Stimulated activated CD4-positive, alpha-beta T cell treated with anti-CD3 and anti-CD28 coated beads, Interleukin-2, amount 100 ng/mL, for 24 hours (primary cell): ENCODE measurements around the gene TXLNB.
"Not testable (repeated sequence)": the region's sequence is repeated elsewhere in the genome, so short reads cannot be mapped to it uniquely, and the experiment has no call there.

ENCODE experiments used
- DNase-seq, 2 donors: peaks; one replicate each; pipeline ENCODE4 v3.0.0-alpha.2; 2020

TXLNB gene

DNA sequence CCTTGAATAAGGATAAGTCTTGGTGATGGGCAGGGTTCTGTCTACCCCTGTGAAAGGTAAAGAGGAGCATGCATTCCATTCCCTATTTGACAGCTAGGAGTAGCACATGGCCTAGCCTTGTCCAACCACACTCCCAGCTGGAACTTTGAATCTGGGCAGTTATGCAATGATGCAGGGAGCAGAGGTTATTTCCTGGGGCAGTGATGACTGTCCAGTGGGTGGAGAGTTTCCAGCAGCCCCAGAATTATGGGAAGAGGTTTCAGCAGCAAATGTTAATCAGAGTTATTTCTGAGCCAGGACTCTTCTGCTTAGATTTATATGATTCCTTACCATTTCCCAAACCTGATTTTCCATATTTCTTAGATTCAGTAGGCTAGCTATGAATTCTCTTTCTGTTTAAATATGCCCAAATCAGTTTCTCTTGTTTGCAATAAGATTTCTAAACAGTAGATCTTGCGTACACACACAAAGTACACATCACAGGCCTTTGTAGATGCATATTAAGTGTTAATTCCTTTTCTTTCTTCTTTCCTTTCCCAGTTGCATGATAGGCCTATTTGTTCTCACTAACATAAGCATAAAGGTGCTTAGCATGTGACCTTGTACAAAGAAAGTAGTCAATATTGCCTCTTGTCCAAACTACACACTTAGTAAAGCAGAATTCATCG lies 17.3 kb upstream of the TXLNB start:
- no peak for DNase-seq

DNA sequence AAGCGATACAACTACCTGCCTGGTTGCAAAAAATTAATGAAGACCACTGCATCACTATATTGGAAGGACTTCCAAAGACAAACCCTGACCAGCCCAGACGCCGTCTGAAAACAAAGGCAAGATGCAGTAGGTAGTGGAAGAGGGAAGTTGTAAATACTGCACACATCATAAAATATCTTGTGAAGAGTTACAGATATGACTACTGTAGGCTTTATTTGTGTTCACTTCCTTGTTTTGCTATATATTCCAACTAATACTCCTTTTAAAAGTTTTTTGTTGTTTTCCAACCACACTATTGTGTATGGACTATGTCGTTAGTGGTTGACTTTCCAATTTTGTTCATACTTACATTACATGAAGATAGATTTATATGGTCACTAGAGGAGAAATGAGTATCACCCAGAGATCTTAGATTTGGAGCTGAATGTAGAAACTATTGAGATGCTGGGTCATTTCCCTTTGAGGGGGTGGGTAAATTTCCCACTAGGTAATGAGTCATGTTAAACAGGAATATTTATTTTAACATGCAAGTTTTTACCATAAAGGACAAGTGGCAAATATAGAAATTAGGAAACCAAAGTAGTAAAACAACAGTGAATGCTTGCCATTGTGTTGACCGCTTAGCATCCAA lies 16.6 kb upstream of the TXLNB start:
- no peak for DNase-seq

DNA sequence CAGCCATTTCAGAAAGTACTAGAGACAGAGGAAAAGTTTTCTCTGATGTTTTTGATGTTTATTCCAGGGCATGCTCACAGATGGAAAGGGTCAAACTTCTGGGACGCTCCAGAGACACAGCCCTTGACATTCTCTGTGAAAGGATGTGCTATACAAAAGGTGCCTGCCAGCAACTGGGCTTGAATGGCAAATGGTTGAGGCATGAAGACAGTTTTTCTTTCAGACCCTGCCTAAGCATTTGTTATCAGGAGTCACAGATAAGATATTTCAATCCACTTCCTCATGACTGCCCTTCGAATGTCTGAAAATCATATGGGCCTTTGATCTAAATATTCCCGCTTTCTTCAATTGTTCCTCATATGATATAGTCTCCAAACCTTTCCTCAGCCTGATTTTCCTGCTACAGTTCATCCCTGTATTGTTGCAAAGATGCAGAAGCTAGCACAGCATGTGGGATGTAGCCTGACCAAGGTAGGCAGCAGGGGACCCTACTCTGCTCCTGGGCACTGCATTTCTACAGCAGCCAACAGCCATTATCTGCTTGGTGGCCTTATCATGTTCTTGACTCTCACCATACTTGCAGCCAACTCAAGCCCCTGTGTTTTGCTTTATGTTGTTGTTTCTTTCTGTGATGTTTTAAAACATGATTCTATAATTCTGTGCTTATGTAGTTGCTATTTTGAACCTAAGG lies 14.6 kb upstream of the TXLNB start:
- no peak for DNase-seq

DNA sequence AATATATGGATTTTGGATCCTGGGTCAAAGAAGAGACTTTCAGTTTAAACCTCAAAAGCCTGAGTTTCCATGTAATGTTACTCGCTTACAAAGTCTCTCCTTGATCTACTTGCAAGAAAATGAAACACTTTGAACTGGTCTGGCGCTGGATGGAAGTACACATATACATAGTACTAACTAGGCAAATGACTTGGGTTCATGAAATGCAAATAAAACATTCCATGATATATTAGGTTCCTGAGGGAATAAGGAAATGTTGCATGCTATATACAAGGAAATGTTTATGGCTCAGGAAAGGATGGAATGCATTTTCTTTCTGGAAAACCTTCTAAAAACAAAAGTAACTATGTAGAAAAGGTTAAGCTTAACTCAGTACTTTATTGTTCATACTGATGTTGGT lies 11.4 kb upstream of the TXLNB start:
- DNase-seq = no peak

DNA sequence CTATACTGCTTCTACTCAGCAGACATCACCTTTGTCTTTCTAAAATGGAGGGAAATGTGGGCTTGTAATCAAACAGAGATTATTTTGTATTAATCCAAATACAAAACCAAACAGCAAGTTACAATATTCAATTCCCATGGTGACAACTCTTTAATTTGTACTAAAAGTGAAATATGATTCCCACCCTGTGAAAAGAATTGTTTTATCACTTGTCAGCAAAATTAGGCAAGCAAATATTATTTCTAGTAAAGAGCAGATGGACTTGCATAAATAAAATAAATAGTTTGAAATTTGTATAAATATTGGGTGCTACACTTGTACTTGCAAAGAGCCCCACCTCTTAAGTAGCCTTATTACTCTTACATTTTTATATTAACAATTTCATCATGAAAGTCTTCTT lies 6.1 kb upstream of the TXLNB start:
- DNase-seq = no peak

DNA sequence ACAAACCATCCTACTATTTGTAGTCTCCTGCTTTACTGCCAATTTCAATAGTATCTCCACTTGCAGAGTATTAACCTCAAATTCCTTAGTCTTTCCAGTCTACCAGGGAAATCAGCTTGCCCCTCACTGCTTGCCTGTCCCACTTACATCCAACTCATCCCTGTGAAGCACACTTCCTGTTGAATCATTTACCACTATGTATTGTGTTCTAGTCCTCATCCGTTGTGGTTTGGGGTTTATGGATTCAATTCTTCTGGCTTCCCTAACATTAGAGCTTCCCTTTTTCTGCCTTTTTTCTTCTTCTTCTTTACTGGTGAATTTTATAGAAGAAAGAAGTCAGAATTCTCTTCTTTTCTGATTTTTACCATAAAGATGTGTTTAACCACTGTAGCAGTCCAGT lies 5.1 kb upstream of the TXLNB start:
- no peak for DNase-seq

DNA sequence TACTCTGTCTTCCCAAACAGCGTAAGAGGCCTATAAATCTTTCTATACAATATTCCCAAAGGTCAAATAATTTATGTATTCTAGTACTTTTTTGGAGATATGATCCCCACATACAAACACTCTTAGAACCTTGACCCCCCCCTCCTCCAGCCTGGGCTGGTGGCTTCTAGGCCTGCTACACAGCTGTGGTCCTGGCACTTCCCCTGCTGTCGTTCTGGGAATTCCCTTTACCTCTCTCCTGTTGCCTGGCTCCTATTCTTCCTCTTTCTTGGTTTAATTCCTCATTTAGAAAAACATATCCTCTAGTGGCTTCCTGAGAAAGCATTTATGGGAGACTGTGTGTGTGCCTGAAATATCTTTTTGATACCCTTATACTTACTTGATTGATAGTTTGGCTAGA lies 4.1 kb upstream of the TXLNB start:
- DNase-seq = no peak

DNA sequence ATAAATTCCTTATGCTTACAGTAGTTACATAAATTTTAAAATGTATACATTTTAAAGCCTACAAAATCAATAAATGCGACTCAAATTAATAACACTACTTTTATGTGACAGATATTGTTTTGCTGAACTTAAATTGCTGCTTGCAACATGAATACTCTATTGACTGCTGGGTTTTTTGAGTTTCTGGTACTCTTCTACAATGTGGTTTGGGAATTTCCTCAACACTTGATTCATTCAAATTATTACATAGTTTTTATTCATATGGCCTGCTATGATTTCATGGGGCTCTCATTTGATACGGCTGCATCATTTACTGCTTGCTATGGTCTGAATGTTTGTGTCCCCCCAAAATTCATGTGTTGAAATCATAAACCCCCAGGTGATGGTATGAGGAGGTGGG lies 2.3 kb upstream of the TXLNB start:
- DNase-seq = no peak

DNA sequence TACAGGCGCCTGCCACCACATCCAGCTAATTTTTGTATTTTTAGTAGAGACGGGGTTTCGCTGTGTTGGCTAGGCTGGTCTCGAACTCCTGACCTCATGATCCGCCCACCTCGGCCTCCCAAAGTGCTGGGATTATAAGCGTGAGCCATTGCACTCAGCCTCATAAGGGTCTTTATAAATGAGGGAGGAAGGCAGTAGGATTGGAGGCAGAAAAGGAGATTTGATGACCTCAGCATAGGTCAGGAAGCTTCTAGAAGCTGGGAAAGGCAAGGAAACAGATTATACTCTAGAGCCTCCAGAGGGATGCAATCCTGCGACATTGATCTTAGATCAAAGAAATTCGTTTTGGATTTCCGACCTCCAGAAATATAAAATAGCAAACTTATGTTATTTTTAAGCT lies 1.4 kb upstream of the TXLNB start:
- DNase-seq = not testable (repeated sequence)

DNA sequence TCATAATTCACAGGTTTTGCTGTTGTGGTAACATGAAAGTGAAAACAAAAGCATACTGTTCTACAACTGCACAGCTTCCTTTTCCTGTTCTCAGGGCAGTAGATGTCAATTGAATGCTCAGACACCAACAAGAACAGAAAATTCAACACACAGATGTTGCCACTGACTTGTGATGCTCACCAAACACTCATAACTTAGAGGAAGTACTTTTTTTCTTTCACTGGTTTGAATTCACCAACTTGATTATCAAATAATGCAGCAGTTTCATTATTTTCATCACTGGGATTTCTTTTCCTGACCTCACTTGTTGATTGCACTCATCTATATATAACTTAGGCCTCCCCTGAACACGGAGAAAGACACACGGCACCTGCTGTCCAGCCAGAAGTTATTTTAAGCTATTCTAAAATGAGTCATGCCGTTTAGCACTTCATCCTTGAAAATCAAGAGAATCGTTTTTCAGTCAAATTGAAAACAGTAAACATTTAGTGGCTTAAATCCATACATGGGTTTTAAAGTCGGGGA lies 949 bp downstream of the TXLNB start:
- DNase-seq = no peak

DNA sequence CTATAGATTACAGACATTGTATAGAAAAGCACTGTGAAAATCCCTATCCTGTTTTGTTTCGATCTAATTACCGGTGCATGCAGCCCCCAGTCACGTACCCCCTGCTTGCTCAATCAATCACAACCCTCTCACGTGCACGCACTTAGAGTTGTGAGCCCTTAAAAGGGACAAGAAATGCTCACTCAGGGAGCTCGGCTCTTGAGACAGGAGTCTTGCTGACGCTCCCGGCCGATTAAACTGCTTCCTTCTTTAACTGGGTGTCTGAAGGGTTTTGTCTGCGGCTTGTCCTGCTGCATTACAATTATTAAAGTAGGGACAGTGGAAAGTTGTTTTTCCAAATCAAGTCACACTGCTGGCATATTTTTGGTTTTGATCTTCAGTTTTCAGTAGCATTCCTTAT lies 2.6 kb downstream of the TXLNB start:
- no peak for DNase-seq

DNA sequence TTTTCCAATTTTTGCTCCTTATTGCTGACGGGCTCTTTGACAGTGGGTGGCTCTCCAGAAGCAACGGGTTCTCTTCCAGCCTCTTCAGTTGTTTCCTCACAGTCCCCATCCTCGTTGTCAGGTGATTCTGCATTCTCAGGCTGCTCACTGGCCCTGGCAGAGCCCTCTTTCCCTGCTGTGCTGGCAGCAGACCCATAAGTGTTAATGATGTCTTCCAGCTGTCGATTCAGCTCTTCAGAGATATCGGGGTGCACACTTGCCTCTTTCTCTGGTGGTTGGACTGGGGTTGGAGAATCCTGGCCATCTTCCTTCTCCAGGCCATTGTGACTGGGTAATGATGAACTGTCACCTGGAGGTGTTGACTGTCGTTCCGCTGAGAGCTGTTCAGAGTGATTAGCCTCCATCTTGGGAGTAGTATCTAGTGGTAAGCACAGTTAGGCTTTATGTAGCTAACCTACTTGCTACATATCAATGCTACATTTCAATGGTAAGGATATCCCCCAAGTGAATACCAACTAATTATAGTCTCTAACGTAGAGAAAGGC lies 3.2 kb downstream of the TXLNB start:
- DNase-seq = no peak

DNA sequence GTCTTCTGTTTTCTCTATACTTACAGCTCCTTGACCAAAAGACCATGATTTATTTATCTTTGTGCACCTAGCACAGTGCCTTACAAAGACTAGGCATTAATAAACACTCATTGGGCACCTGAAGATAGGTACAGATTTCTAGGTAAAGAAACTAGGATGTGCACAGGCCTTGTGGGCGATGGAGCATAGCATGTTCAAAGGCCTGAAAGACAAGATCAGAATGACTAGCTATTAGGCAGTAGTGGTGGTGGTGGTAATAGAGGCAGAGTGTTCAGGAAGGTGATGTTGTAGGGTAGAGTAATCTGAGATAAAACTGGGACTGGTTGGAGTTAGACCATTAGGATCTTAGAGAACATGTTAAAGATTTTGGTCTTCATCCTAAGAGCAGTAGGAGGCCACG lies 3.9 kb downstream of the TXLNB start:
- no peak for DNase-seq

DNA sequence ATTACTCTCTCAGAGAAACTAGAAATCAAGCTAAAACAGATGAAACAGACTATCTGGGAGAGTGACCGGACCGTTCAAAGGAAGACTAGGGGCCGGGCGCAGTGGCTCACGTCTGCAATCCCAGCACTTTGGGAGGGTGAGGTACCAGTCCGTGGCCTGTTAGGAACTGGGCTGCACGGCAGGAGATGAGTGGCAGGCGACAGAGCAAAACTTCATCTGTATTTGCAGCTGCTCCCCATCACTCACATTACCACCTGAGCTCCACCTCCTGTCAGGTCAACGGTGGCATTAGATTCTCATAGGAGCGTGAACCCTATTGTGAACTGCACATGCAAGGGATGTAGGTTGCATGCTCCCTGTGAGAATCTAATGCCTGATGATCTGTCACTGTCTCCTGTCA lies 5.4 kb downstream of the TXLNB start:
- DNase-seq = not testable (repeated sequence)

DNA sequence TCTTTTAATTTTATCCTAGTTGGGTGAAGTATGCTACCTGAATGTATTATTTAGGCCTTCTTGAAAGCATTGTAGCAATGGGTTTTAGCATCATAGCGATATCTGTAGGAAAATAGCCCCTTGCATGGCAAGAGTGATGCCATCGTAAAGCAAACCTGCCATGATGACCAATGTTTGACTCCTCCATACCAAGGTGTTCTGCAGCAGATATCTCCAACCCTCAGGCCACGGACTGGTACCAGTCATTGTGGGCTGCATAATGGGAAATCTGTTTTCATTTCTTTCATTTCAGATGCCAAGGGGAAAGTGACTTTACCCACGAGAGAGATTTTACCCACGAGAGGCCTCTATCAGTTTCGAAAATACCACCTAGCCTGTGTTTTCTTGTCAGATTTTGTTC lies 6.2 kb downstream of the TXLNB start:
- no peak for DNase-seq

DNA sequence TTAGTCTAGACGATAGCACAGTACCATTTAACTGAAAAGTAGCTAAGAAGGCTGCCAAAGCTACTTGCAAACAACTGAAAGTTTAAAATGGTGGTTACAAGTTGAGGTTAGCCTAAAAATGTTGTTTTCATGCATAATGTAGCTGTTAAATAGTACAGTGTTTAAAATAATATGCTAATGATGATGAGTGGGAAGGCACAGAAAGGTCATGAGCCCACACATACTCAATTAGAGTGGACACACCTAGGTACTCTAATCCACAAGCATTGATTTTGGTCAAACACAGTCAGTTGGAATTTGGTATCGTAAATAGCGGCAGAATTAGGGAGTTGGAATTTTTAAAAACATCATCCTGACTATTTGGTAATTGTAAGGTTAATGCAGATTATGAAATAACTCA lies 7.0 kb downstream of the TXLNB start:
- no peak for DNase-seq

DNA sequence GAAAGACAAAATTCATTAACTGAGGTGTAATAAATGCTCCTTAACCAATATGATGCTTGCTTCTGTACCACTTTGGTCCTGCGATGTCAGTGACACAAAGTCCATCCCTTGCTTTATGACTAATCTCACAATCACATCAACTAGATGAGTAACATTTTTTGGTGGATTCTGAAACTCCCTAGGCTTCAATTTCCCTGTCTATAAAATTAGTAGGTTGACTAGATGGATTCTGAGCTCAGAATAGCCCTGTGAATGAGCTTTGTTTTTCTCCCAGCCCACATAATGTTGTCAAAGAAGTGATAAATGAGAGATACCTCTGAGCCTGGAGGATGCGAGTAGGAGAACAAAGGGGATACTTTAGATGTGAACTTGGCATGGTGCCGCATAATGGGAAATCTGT lies 9.1 kb downstream of the TXLNB start:
- no peak for DNase-seq

DNA sequence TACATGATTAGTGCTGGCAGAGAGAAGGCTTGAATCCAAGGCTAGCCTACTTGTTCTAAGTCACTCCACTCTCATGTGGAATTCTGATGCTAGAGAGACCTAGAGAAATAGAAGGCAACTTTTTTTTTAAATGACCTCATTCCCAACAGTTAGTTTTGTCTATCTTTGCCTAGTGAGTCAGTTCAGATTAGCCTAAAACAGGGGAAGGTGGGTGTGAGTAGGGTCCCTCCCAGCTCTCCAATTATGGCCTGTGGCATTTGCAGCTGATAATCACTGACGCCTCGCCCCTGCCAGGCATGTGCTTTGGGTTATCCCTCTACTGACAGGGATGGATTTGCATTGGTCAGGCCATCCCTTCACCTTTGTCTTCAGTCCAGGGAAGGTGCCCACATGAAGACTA lies 13.6 kb downstream of the TXLNB start:
- no peak for DNase-seq

DNA sequence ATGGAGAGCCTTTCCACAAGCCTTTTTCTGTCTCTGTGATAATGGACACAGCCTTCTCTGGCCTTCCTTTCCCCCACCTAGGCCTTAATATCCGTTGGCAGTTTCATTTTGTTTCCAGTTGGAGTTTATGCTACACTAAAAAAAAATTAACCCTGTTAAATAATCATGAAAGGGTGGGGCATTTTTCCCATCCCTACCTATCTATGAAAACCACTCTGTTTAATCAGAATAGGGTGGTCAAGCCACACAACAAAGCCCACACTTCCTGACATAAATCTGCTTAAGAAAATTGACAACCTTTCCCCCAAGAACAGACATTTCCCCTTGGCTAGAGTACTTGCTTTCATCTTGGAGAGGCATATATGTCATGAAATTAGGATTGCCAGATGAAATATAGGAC lies 14.2 kb downstream of the TXLNB start:
- DNase-seq = no peak

DNA sequence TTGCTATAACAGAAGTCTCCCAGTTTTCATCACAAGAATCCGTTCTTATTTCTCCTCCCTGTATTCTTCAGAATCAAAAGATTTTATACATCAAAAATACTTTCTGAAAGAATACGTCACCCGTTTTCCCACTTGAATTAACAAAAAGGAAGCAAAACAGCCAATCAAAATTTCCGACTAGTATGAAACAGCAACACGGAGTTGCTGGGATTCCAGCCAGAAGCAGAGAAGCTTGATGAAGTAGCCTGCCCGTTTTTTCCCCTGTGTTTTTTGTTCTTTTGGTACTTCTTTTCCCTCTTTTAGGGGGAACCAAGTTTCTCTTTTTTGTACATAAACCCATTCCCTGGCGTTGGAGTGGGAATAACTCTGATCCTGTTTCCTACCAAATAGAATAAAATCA lies 14.6 kb downstream of the TXLNB start:
- no peak for DNase-seq

DNA sequence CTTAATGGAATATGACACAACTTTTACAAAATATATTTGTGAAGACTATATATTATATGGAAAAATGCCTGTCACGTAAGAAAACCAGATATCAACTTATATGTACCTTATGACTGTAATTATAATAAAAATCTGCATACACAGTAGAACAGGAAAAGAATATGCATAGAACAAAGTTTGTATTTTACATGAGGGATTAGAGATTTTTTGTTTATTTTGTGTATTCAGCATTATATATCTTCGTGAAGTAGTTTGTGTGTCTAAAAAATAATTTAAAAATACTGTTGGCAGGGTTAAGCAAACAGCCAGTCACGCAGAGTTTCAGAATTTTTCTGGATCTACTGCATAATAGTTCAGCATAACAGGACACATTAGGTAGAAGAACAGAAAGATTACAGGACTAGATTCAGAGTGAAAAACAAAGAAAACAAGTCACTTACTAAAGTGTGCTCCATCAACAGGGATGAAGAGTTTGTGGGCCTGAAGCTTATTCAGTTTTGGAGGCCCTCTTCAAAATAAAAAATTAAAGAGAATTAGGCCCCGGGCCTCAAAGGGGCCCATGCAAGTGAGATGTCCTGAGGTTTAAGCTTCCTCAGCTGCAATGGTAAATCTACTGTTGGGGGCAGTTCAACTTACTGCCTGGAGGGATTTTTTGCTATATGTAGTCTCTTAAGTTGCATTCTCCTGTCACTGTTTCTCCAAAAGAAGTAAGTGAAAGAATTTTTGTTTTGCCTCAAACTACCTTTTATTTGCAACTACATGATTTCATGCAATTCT lies 16.3 kb downstream of the TXLNB start:
- no peak for DNase-seq

DNA sequence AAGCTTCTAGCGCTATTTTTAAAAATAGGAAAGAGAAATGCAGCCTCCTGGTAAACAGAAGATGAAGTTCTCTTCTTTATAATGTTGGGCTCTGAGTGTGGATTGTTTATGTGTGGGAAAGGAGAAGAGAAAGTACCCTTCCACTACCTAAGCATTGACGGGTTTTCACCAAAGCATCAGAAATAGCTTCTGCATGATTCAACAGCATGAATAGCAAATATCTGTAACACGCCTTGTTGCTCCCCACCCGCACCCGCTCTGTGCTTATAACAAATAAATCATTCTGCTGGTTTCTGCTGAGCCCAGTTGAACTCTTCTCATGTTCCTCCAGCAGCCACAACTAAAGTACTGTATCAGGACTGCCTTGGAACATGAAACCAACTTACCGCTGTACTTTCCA lies 20.7 kb downstream of the TXLNB start:
- DNase-seq = no peak

DNA sequence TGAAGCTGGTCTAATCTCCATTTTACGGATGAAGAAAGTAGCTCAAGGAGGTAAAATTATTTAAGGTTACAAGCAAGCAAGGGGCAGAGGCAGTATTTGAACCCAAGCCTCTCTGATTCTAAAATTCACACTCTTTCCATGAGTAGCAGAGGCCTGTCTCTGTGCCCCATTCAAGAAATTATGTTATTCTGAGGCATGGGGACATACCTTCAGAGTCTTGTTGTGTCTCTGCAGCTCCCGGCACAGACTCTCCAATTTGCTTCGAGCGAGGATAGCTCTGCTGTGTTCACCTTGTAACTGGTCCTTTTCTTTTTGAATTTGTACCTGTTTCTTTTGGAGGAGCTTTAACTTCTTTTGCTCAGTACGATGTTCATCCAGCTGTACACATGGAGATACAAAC lies 21.5 kb downstream of the TXLNB start:
- no peak for DNase-seq
